Measurements from ENCODE around the gene CMIP.
"Not testable (repeated sequence)": the region's sequence is repeated elsewhere in the genome, so short reads cannot be mapped to it uniquely, and the experiment has no call there.

The CMIP gene

DNA sequence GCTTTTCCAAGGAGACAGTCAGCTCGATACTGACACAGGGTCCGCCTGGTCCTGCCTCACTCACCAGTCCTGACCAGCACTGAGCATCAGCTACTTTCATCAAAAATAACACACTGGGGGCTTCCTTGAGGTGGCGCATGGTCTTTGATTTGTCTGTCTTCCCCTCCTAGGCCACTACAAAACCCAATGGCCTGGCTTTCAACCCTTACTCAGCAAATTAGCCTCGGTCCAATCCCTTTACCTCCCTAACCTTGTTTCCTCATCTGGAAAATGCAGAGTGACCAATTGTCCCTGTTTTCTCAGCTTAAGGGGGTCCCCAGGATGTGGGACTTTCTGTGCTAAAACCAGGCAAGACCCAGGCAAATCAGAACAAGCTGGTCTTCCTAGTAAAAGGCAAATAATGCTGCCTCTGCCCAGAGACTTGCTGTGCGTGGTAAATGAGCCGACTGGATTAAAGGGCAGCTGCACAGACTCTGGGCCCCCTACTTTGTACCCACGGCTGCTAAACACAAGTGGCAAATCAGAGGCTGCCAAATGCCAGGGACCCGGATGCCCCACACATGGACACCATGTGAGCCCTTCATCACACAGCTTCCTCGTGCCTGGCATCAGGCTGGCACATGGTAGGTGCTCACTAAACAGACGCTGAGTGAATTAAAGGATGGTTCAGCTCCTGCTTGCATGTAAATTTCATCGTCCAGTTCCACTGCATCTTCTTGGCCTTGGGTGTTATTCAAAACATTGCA lies 31.2 kb upstream of the CMIP start:
- peaks cover 3% of the 10 kb centered on the region for H3K4me1 Mint-ChIP-seq (ENCODE audit: low read depth)
- H3K9me3 Mint-ChIP-seq (ENCODE audit: low read depth) = no peaks in the 10 kb centered on the region
- no peak overlapping the region for H3K27ac Mint-ChIP-seq
- H3K27me3 Mint-ChIP-seq = no peaks in the 10 kb centered on the region
- no peaks in the 10 kb centered on the region for H3K36me3 Mint-ChIP-seq
- H3K4me3 Mint-ChIP-seq = no peak overlapping the region

DNA sequence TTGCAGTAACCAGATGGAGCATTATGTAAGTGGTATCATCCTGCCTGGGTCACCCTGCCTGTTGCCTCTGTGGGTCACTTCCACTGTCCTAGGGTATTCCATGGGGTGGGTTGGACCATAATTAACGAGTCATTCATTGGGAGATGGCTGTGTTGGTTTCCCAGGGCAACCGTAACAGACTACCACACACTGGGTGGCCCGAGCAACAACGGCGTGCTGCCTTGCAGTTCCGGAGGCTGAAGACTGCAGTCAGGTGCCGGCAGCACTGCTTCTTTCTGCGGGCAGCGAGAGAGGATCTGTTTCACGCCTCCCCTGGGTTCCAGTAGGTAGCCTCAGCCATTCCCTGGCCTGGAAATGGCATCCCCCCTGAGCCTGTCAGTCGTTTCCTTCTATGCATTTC lies 28.9 kb upstream of the CMIP start:
- no peak overlapping the region for H3K27ac Mint-ChIP-seq
- no peaks in the 10 kb centered on the region for H3K36me3 Mint-ChIP-seq

DNA sequence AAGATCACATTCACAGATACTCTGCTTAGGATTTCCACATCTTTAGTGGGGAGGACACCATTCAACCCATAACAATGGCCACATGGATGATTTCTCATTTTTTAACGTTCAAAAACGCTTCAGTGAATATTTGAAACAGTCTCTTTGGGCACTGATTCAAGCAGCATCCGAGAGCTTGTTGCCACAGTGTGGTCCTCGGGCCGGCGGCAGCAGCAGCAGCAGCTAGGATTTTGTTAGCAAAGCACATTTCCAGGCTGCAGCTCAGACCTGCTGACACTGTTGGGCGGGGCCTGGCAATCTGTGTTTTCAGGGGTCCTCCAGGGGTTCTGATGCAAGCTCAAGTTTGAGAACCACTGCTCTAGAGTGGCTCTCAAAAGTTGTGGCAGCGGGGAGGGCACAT lies 27.9 kb upstream of the CMIP start:
- Mint-ChIP-seq H3K27ac (no peak overlapping the region), H3K27me3 (no peaks in the 10 kb centered on the region), H3K4me3 (no peak overlapping the region), H3K36me3 (no peaks in the 10 kb centered on the region), H3K9me3 (ENCODE audit: low read depth) (no peaks in the 10 kb centered on the region), H3K4me1 (ENCODE audit: low read depth) (peaks cover 3% of the 10 kb centered on the region)

More for the DNA sequence above, 28.9 kb upstream of the CMIP start:
- no peaks in the 10 kb centered on the region for H3K9me3 Mint-ChIP-seq (ENCODE audit: low read depth)
- H3K27me3 Mint-ChIP-seq = no peaks in the 10 kb centered on the region
- peaks cover 3% of the 10 kb centered on the region for H3K4me1 Mint-ChIP-seq (ENCODE audit: low read depth)
- no peak overlapping the region for H3K4me3 Mint-ChIP-seq

DNA sequence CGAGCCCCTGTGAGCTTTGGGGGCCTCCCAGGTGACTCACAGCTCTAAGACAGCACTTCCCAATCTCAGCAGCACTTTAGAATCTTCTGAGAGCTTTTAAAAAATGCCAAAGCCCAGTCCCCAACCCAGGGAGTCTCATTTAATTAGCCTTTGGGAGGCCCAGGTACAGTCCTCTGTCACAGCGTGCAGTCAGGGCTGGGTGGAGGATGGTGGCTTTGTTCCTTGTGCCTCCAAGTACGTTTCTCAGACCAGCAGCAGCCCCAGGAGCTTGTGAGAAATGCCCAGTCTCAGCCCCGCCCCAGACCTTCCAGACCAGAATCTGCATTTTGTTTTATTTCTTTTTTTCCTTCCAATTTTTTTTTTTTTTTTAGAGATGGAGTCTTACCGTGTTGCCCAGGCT lies 27.4 kb upstream of the CMIP start:
- Mint-ChIP-seq H3K4me3 (no peak overlapping the region), H3K27ac (no peak overlapping the region), H3K9me3 (ENCODE audit: low read depth) (no peaks in the 10 kb centered on the region), H3K4me1 (ENCODE audit: low read depth) (peaks cover 3% of the 10 kb centered on the region), H3K27me3 (no peaks in the 10 kb centered on the region), H3K36me3 (no peaks in the 10 kb centered on the region)

DNA sequence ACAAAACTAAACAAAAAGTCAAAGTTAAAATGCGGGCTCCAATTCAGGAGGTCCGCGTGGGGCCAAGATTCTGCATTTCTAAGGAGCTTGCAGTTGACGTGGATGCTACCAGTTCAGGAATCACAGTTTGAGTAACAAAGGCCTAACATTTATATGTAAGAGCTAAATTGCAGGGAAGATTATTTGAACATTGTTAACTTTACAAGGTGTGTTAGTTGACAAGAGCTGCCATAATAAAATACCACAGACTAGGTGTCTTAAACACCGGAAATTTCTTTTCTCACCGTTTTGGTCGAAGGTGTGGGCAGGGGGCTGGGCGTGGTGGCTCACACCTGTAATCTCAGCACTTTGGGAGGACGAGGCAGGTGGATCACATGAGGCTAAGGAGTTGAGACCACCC lies 24.8 kb upstream of the CMIP start:
- H3K4me1 Mint-ChIP-seq (ENCODE audit: low read depth) = peaks cover 8% of the 10 kb centered on the region
- H3K27me3 Mint-ChIP-seq = no peaks in the 10 kb centered on the region
- no peak overlapping the region for H3K27ac Mint-ChIP-seq
- no peaks in the 10 kb centered on the region for H3K36me3 Mint-ChIP-seq
- no peaks in the 10 kb centered on the region for H3K9me3 Mint-ChIP-seq (ENCODE audit: low read depth)
- H3K4me3 Mint-ChIP-seq = no peak overlapping the region

DNA sequence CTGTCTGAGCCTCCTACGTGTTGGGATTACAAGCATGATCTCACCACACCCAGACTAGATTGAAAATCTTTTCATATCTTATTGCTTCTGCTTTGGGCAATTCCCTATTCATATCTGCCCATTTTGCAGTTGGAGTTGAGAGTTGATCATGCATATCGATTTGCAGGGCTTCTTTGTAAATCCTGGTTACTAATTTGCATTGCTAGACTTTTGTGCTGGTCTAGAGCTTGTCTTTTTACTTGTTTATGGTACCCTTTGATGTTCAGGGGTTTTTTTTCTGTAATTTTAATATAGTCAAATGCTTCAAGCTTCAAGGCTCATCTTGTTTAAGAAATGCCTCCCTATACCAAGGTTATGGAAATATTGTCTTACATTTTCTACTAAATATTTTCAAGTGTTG lies 23.5 kb upstream of the CMIP start:
- peaks cover 17% of the 10 kb centered on the region for H3K4me1 Mint-ChIP-seq (ENCODE audit: low read depth)
- H3K27me3 Mint-ChIP-seq = no peaks in the 10 kb centered on the region
- no peak overlapping the region for H3K4me3 Mint-ChIP-seq
- no peaks in the 10 kb centered on the region for H3K9me3 Mint-ChIP-seq (ENCODE audit: low read depth)
- H3K27ac Mint-ChIP-seq = no peak overlapping the region
- no peaks in the 10 kb centered on the region for H3K36me3 Mint-ChIP-seq

DNA sequence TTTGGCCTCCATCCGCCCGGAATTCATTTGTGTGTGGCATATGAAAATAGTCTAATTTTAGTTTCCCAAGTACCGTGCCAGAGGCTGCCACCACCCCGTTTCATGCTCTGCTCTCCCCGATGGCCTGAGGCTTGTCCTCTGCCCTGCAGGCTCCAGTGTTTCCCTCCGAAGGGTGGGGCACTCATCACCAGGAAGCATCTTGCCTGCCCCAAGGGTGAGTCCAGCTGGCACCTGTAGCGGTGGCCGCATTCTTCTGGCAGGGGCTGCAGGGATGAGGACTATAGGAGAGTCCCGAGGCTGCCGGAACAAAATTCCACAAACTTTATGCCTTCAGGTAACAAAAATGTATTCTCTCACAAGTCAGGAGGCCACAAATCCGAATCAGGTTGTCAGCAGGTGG lies 23.1 kb upstream of the CMIP start:
- Mint-ChIP-seq H3K27me3 (no peaks in the 10 kb centered on the region), H3K4me3 (no peak overlapping the region)

DNA sequence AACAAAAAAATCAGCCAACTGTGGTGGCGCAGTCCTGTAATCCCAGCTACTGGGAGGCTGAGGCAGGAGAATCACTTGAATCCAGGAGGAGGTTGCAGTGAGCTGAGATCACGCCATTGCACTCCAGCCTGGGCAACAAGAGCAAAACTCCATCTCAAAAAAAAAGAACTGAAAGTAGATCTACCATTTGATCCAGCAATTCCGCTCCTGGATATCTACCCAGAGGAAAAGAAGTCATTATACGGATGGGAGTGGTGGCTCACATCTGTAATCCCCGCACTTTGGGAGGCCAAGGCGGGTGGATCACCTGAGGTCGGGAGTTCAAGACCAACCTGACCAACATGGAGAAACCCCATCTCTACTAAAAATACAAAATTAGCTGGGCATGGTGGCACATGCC lies 22.5 kb upstream of the CMIP start:
- not testable (repeated sequence) for H3K27me3 Mint-ChIP-seq; H3K27ac Mint-ChIP-seq; H3K9me3 Mint-ChIP-seq (ENCODE audit: low read depth); H3K36me3 Mint-ChIP-seq; H3K4me3 Mint-ChIP-seq
- H3K4me1 Mint-ChIP-seq (ENCODE audit: low read depth) = peaks cover 17% of the 10 kb centered on the region

More for the DNA sequence above, 23.1 kb upstream of the CMIP start:
- Mint-ChIP-seq H3K27ac (no peak overlapping the region), H3K36me3 (no peaks in the 10 kb centered on the region), H3K4me1 (ENCODE audit: low read depth) (peaks cover 17% of the 10 kb centered on the region), H3K9me3 (ENCODE audit: low read depth) (no peaks in the 10 kb centered on the region)

DNA sequence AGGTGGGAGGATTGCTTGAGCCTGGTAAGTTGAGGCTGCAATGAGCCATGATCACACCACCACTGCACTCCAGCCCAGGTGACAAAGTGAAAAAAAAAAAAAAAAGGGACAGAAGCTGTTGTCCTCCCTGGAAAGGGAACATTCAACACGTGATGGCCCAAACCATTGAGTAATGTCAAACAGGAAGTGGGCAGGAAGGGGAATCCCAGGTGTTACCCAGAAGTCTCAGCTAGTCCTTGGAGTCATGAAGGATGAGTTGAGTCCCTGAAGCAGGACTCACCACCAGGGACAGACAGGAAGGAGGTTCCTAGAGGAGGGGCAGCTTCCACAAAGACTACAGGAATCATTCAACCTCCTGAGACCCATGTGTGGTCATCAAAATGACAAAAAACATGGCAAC lies 19.8 kb upstream of the CMIP start:
- Mint-ChIP-seq H3K27ac (peak overlapping the region; percentile 47), H3K27me3 (no peaks in the 10 kb centered on the region), H3K36me3 (no peaks in the 10 kb centered on the region), H3K9me3 (ENCODE audit: low read depth) (no peaks in the 10 kb centered on the region), H3K4me1 (ENCODE audit: low read depth) (peaks cover 19% of the 10 kb centered on the region), H3K4me3 (no peak overlapping the region)

DNA sequence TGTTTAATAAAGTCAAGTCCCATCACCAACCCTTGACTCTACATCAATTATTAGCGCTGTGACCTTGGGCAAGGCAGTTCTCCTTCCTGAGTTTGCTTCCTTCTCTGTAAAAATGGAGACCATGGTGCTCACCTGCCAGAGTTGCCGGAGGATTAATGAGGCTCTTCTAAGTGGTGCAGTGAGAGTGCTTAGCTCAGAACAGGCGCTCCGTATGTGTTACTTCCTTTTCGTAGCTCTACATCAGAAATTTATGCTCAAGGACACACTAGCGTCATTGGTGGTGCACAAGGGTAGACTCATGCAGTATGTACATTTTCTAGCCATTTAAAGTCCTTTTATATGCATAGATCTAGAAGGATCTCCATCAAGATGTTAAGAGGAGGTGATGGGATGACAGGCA lies 17.4 kb upstream of the CMIP start:
- Mint-ChIP-seq H3K9me3 (ENCODE audit: low read depth) (no peaks in the 10 kb centered on the region), H3K27ac (no peak overlapping the region), H3K4me3 (no peak overlapping the region)

DNA sequence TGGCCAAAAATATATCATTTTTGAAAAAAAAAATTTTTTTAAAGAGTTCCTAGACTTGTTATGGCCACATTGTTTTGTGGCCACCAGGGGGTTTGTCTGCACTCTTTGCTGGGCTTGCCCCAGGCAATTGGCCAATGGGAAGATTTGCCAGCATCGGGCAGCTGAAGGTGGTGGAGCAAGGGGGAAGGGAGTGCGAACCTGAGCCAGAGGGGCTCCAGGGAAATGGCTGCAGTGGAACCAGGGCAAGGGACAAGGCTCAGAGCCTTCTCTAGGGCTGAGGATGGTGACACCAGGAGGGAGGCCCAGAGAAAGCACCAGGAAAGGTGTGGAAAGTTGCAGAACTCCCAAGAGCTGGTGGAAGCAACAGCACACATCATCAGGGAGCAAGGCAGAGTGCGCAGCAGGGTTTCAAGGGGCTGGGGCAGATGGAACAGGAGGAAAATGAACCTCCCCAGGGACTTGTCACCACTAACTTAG lies 15.5 kb upstream of the CMIP start:
- H3K36me3 Mint-ChIP-seq = no peaks in the 10 kb centered on the region
- H3K27ac Mint-ChIP-seq = no peak overlapping the region
- no peaks in the 10 kb centered on the region for H3K27me3 Mint-ChIP-seq
- H3K9me3 Mint-ChIP-seq (ENCODE audit: low read depth) = no peaks in the 10 kb centered on the region
- H3K4me3 Mint-ChIP-seq = no peak overlapping the region
- peaks cover 18% of the 10 kb centered on the region for H3K4me1 Mint-ChIP-seq (ENCODE audit: low read depth)

More for the DNA sequence above, 17.4 kb upstream of the CMIP start:
- Mint-ChIP-seq H3K27me3 (no peaks in the 10 kb centered on the region), H3K36me3 (no peaks in the 10 kb centered on the region), H3K4me1 (ENCODE audit: low read depth) (peaks cover 19% of the 10 kb centered on the region)

DNA sequence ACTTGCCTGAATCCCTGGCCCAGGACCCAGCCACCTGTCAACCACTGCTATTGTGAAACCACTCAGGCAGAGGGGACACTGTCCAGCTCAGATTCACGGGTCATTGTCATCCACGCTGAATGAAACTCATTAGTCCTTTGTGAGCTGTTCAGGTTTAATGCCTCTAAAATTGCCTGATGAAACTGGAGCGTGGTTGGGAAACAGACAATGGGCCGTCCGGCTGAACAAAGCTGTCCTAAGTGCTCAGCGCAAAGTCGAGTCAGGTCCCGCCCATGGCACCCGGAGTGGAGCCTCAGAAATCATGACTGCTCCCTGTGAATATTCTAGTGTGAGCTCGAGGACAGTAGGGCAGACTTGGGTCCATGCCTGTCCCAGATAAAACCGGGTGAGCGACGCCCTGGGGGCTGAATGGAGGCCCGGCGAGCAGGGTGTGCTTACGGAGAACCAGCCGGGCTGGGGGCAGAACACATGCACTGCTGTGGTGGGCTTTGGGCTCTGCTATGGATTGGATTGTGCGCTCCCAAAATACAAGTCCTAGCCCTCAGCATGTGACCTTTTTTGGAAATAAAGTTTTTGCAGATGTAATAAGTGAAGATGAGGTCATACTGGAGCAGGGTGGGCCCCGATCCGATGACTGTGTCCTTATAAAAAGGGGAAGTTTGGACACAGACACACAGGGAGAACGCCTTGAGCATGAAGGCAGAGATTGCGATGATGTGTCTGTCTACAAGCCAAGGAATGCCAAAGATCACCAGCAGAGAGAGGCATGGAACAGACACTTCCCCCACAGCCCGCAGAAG lies 12.9 kb upstream of the CMIP start:
- Mint-ChIP-seq H3K4me3 (no peak overlapping the region), H3K36me3 (peaks cover 2% of the 10 kb centered on the region), H3K4me1 (ENCODE audit: low read depth) (peaks cover 2% of the 10 kb centered on the region), H3K27me3 (no peaks in the 10 kb centered on the region), H3K27ac (no peak overlapping the region), H3K9me3 (ENCODE audit: low read depth) (no peaks in the 10 kb centered on the region)

DNA sequence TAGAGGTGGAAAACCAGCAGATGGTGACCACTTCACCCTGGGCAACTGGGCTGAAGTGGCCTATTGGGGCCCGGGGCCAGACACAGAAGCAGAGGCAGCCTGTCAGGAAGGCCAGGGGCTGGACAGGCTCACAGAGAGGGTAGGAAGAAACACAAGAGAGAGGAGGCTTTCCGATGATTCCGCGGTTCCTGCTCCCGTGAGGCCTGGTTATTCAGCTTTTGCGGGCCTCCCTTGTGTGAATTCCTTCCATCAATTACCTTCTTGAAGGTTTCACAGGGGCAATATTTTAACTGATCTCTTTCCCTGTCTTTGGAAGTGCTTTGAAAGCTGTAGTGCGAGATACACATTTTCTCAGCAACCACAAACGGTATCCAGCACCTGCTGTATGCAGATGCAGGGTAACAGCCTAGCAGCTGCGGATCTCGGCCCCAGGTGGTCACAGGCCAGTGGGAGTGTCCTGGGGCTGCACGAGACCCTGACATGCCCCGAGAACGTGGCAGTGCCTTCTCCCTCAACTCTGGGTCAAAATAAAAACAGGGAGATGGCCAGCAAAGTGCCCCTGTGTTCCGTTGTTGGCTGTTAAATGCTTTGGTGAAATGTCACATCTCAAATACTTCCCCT lies 11.6 kb upstream of the CMIP start:
- Mint-ChIP-seq H3K27ac (no peak overlapping the region), H3K4me3 (no peak overlapping the region), H3K36me3 (peaks cover 2% of the 10 kb centered on the region), H3K9me3 (ENCODE audit: low read depth) (no peaks in the 10 kb centered on the region), H3K27me3 (no peaks in the 10 kb centered on the region), H3K4me1 (ENCODE audit: low read depth) (no peaks in the 10 kb centered on the region)

DNA sequence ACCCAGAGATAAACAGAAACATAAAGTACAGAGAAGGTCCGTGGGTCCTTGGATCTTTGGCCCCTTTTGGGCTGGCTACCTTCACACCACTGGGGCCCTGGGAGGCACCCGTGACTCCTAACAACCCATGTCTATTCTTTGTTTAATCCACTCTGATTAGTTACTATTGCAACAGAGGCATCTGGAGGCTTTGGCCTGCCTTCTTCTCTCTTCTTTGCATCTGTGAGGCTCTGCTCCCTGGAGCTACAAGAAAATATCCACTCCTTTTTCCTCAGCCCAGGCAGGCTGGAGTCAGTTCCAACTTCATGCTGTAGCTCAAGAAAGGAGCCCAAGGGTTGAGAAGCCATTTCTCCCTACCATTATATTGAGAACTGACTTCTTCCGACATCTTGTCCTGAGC lies 9.5 kb upstream of the CMIP start:
- no peak overlapping the region for H3K4me3 Mint-ChIP-seq
- H3K9me3 Mint-ChIP-seq (ENCODE audit: low read depth) = no peaks in the 10 kb centered on the region
- no peaks in the 10 kb centered on the region for H3K27me3 Mint-ChIP-seq
- H3K27ac Mint-ChIP-seq = no peak overlapping the region
- no peaks in the 10 kb centered on the region for H3K4me1 Mint-ChIP-seq (ENCODE audit: low read depth)
- peaks cover 2% of the 10 kb centered on the region for H3K36me3 Mint-ChIP-seq

DNA sequence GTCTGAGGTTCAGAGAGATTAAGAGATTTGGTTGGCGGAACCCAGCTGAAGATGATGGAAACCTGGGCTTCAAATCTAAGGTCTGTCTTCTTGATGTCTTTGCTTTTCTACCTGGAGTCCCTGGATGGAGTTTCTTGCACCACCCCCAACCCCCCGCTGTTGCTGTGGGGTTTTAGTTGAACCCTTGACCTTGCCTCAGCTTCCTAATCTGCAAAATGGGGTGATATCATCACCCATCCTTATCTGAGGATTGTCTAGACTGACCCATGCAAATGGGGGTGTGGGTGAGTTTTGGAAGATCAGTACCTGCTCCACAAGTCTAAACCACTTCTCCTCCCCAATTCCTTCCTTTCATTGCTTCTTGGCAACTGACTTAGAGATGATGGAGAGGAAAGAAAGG lies 9.0 kb upstream of the CMIP start:
- Mint-ChIP-seq H3K9me3 (ENCODE audit: low read depth) (no peaks in the 10 kb centered on the region), H3K36me3 (peaks cover 2% of the 10 kb centered on the region), H3K27me3 (no peaks in the 10 kb centered on the region), H3K27ac (no peak overlapping the region), H3K4me3 (no peak overlapping the region), H3K4me1 (ENCODE audit: low read depth) (no peaks in the 10 kb centered on the region)
